HG02642 (cell line): ENCODE data around the gene RANGAP1.

Experiments
- ATAC-seq: cut with Tn5 transposase; IDR thresholded peaks from one replicate; pipeline ENCODE4 v1.9.1; 2021; ENCODE audit warnings: mild to moderate bottlenecking; ENCODE audit not compliant: unreplicated experiment, poor library complexity

The RANGAP1 gene

GRCh38 chr22:41285820-41286638, at the start of gene RANGAP1:
TSS of gene RANGAP1 (minus strand) at chr22:41286187. CDS start at chr22:41281044, 5,143 bp downstream.
- ATAC-seq = peak; percentile 97

GRCh38 chr22:41334951-41335635, 49.1 kb upstream of the RANGAP1 start:
- ATAC-seq = no peak

GRCh38 chr22:41334215-41334614, 48.2 kb upstream of the RANGAP1 start:
- no peak for ATAC-seq

- ATAC-seq = no peak
These were observed 47.8 kb upstream of the RANGAP1 start for GRCh38 chr22:41333806-41334205.

GRCh38 chr22:41332217-41332939, 46.4 kb upstream of the RANGAP1 start:
- no peak for ATAC-seq

GRCh38 chr22:41330169-41330568, 44.2 kb upstream of the RANGAP1 start:
- no peak for ATAC-seq

- no peak for ATAC-seq
These were observed 41.1 kb upstream of the RANGAP1 start for GRCh38 chr22:41327124-41327523.

GRCh38 chr22:41324821-41325528, 39.0 kb upstream of the RANGAP1 start:
- ATAC-seq = no peak

- ATAC-seq = no peak
These were observed 34.6 kb upstream of the RANGAP1 start for GRCh38 chr22:41320416-41321240.

GRCh38 chr22:41315586-41315985, 29.6 kb upstream of the RANGAP1 start:
- ATAC-seq = no peak

- ATAC-seq = no peak
These were observed 28.8 kb upstream of the RANGAP1 start for GRCh38 chr22:41314821-41315220.

- ATAC-seq = no peak
These were observed 25.5 kb upstream of the RANGAP1 start for GRCh38 chr22:41311487-41311886.

- no peak for ATAC-seq
These were observed 24.3 kb upstream of the RANGAP1 start for GRCh38 chr22:41310336-41310735.

- ATAC-seq = no peak
These were observed 22.6 kb upstream of the RANGAP1 start for GRCh38 chr22:41308544-41308947.

- ATAC-seq = no peak
These were observed 22.1 kb upstream of the RANGAP1 start for GRCh38 chr22:41308054-41308453.

- no peak for ATAC-seq
These were observed 19.7 kb upstream of the RANGAP1 start for GRCh38 chr22:41305646-41306045.

- ATAC-seq = no peak
These were observed 16.8 kb upstream of the RANGAP1 start for GRCh38 chr22:41302811-41303210.

GRCh38 chr22:41302021-41302767, 16.2 kb upstream of the RANGAP1 start:
- ATAC-seq = no peak
